ENCODE measurements around the gene IFITM10. TPM values are rescaled to one million over a fixed set of nuclear protein-coding genes. Genes with fewer than 3 reads are reported as not detected.

Gene IFITM10
- total and polyA plus RNA-seq, 2 donors (not counting 1 experiment from before 2014, with no cell fraction given), result 0.09 to 1.7 TPM

GRCh38 chr11:1696608-1697570, 53.5 kb downstream of the IFITM10 start, which contains the start of gene KRTAP5-6:
Gene KRTAP5-6 (plus strand): TSS chr11:1697195. CDS start chr11:1697246, 51 bp downstream.
- Mint-ChIP-seq H3K9me3 (ENCODE audit: insufficient read depth) (peaks cover 4% of the 10 kb centered on the region), H3K27me3 (peaks cover 40% of the 10 kb centered on the region), H3K27ac (no peak within 1 kb of the TSS), H3K4me1 (peaks cover 5% of the 10 kb centered on the region), H3K4me3 (no peak within 1 kb of the TSS)
- CTCF ChIA-PET, result interaction anchor here (0.6 to 2.7 kb wide), 4 partner anchors 44 to 455 kb away, joined by 3 to 12 read pairs (median 4); no protein-coding TSS in a partner anchor
- Histone ChIP-seq H3K9me3 (ENCODE audit: control extremely low read depth in 1 of 3, control insufficient read depth in 2 of 3, insufficient read depth in 1 of 3, low read length in 2 of 3) (peaks cover 0 to 5% (median 0%) of the 10 kb centered on the region in 3 donors), H3K36me3 (replicated peaks in 1 of 2; ENCODE audit: control extremely low read depth in 1 of 2, control insufficient read depth in 1 of 2, extremely low read depth in 1 of 2, insufficient read depth in 2 of 2, low read length in 1 of 2) (no peaks in the 10 kb centered on the region), H3K27me3 (replicated peaks in 1 of 4; ENCODE audit: control extremely low read depth in 1 of 4, control insufficient read depth in 3 of 4, insufficient read depth in 4 of 4, low read length in 3 of 4) (peaks cover 0 to 38% (median 5%) of the 10 kb centered on the region in 4 experiments), H2AFZ (ENCODE audit: insufficient read depth, low read depth, low read length, poor library complexity, severe bottlenecking) (no peak within 1 kb of the TSS), H4K20me1 (ENCODE audit: control insufficient read depth, insufficient read depth, low read length, poor library complexity, severe bottlenecking) (no peaks in the 10 kb centered on the region), H3K9ac (ENCODE audit: low read length) (no peak within 1 kb of the TSS), H3K4me2 (replicated peaks; ENCODE audit: low read depth, low read length, poor library complexity, severe bottlenecking) (no peak within 1 kb of the TSS), H3K4me3 (ENCODE audit: control extremely low read depth in 1 of 5, extremely low read depth in 1 of 5, insufficient read depth in 1 of 5, low read depth in 2 of 5, low read length in 4 of 5) (no peak within 1 kb of the TSS), H3K79me2 (ENCODE audit: control insufficient read depth, insufficient read depth, low read length) (no peaks in the 10 kb centered on the region), H3K4me1 (ENCODE audit: control insufficient read depth in 2 of 2, insufficient read depth in 2 of 2, low read length in 2 of 2) (peaks cover 8 to 14% of the 10 kb centered on the region in 2 donors), H3K27ac (ENCODE audit: low read length in 2 of 2) (no peak within 1 kb of the TSS)
- ATAC-seq (ENCODE audit: low read depth) (no peak), DNase-seq (no peak)
- no peak for TF ChIP-seq EZH2 (IDR thresholded peaks at IDR 0.05; ENCODE audit: borderline replicate concordance, insufficient read depth, low read depth, low read length, poor library complexity, severe bottlenecking)
- no peak for TF ChIP-seq CTCF (IDR thresholded peaks at IDR 0.05)
- POLR2A ChIA-PET, result interaction anchor here (0.5 kb wide), 1 partner anchor 75 kb away, joined by 8 read pairs; no protein-coding TSS in a partner anchor
- WGBS (ENCODE audit: insufficient coverage), result 87% methylated on average over 8 of the region's 11 CpGs
- intact Hi-C loops (cut with micrococcal nuclease), result no loop called here

All from B cell (primary cell).